Measurements from ENCODE around the gene ALG13.

DNA sequence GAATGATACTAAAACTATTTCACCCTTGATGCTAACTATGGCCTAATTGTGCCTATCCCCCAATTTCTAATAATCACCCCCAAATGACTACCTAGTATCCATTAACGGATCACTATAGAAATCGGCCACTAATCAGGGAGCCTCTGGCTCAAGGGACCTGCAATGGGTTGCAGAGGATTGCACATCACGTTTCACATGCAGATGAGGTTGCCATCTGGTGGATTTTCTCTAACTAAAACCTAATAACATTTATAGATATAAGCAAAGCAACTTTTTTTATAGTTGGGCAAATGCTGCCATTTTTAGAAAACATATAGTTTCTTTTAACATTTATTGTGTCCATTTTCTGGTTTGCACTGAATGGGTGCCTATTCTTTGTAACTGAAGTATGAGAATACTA, 28.3 kb upstream of the ALG13 start:
- TF ChIP-seq, protein P1, sequence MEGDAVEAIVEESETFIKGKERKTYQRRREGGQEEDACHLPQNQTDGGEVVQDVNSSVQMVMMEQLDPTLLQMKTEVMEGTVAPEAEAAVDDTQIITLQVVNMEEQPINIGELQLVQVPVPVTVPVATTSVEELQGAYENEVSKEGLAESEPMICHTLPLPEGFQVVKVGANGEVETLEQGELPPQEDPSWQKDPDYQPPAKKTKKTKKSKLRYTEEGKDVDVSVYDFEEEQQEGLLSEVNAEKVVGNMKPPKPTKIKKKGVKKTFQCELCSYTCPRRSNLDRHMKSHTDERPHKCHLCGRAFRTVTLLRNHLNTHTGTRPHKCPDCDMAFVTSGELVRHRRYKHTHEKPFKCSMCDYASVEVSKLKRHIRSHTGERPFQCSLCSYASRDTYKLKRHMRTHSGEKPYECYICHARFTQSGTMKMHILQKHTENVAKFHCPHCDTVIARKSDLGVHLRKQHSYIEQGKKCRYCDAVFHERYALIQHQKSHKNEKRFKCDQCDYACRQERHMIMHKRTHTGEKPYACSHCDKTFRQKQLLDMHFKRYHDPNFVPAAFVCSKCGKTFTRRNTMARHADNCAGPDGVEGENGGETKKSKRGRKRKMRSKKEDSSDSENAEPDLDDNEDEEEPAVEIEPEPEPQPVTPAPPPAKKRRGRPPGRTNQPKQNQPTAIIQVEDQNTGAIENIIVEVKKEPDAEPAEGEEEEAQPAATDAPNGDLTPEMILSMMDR (conservative IDR thresholded peaks at IDR 0.05; ENCODE audit: low read length), result no peak
- TF ChIP-seq EZH2phosphoT487 (IDR thresholded peaks at IDR 0.05; ENCODE audit: borderline replicate concordance, low read depth, low read length), result no peak
